GM21619 (cell line): ENCODE data around the gene CHST4.
"Not testable (repeated sequence)": the region's sequence is repeated elsewhere in the genome, so short reads cannot be mapped to it uniquely, and the experiment has no call there.

Experiments
- ATAC-seq: cut with Tn5 transposase; IDR thresholded peaks from one replicate; pipeline ENCODE4 v1.9.1; 2021; ENCODE audit not compliant: unreplicated experiment

CHST4 gene

DNA sequence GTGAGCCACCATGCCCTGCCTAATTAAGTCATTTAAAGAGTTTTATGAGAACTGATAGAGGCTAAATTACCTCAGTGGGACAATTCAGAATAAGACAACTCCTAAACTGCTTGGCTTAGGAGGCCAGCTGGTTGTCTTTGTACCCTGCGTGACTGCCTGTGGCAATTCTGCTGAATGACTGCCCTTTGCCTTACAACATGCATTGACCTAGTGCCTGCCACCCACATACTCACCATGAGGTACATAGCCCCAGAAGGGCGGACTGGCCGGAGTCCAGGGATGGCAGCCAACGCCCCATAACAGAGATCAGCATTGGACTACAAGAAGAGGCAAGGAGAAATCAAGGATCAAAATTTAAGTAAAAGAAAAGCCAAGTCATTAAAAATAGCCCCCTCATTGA lies 43.4 kb downstream of the CHST4 start:
- no peak for ATAC-seq

DNA sequence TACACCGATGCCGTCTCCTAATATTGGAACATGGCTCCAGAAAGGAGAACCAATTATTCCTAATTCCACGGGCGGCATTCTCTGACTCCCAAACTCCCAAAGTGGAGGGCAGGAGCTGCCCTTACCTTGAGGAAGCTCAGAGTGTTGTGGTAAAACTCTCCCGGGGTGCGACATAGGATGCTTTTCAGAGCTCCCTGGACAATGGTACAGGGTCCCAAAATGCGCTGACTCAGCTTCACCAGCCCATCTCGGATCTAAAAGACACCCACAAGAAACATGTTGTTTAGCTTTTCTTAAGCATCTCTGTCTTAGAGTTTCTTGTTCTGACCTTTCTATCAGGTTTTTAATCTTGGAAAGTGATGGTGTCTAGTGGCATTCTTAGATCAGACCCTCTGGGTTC lies 43.9 kb downstream of the CHST4 start:
- ATAC-seq = no peak

DNA sequence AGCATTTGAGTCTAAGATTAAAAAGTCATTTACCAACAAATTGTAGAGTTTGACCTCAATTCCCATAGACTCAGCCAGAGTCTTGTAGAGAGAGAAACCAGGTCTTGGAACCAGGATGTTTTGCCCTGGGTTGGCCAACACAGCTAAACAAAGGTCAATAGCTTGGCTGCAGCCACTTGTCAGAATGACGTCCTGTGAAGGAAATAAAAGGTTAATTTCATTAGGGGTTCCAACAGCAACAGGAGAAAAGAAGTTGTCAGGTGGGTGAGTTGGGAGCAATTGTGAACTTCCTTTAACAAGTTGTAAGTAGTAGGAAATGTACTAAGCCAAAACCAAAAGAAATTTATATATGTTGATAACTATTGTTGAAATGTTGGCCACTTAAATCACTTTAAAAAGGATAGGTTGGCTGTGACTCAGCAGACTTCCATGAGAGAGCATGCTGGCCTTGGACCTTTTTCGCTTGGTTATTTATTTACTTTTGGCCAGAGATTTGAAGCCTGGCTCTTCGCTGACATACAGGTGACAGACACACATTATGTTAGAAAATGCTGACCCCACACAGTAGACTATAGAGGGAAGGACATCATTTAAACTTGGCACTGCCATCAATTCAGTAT lies 46.4 kb downstream of the CHST4 start:
- no peak for ATAC-seq

GRCh38 chr16:71573387-71574094 lies 47.3 kb downstream of the CHST4 start:
- no peak for ATAC-seq

- ATAC-seq = no peak
Measured at GRCh38 chr16:71574702-71575101, 48.5 kb downstream of the CHST4 start.

GRCh38 chr16:71576971-71577370 lies 50.7 kb downstream of the CHST4 start, which contains the start of gene TAT:
Gene TAT, minus strand, starts transcription at chr16:71577092. Its CDS starts 677 bp downstream, at chr16:71576415.
- ATAC-seq = no peak

GRCh38 chr16:71582553-71582848 lies 56.3 kb downstream of the CHST4 start:
- not testable (repeated sequence) for ATAC-seq

DNA sequence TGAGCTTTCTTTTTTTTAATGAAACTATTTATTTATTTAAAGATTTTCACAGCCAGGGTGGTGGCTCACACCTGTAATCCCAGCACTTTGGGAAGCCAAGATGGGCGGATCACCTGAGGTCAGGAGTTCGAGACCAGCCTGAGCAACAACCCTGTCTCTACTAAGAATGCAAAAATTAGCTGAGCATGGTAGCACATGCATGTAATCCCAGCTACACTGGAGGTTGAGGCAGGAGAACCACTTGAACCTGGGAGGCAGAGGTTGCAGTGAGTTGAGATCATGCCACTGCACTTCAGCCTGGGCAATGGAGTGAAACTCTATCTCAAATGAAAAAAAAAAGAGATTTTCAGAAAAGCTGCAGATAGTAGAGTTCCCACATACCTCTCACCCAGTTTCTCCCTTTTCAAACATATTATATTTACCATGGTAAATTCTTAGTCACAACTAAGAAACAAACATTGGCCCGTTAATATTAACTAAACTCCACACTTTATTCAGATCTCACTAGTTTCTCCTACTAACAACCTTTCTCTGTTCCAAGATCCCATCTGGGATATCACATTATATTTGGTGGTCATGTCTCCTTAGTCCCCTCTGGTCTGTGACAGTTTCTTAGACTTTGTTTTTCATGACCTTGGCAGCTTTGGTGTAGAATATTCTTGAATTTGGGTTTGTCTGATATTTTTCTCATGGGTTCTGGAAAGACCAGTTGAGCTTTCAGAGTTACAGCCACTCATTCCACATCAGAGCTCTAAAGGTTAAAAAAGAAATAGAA lies 58.5 kb downstream of the CHST4 start:
- no peak for ATAC-seq

DNA sequence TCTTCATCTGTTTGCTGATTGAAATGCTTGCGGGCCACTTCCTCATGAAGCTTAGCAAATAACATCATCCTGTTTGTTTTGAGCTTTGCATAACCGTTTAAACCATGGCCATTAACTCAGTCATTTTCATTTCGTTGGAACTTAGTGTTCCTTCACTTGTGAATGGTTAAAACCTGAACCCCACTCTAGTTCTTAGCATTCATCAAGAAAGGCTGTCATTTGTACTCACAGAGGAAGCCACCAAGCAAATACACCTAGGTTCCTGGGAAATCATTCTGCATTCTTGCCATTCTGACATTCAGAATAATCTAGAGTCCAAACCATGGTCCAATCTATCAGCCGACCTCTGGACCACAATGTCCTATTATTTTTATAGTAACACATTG lies 59.1 kb downstream of the CHST4 start:
- no peak for ATAC-seq
